ENCODE measurements around the gene OTOA.

DNA sequence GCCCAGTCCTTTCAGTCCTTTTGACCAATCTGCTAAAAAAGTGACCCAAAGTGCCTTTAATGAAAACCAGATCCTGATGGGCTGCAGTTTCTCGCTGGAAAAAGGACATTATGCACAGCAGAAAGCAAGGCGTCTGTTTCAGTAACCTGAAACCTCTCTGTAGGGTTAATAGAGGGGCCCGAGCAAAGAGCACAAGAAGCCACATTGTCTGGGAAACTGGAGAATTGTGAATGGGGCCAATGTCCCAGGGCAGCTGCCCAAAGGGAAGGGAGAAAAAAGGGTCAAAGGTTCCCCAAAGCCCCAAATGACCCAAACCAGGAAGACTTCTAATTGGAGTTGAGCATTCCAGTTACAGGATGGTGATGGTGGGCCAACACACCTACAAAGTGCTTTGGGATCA, 3.0 kb downstream of the OTOA start:
- TF ChIP-seq, protein P1, sequence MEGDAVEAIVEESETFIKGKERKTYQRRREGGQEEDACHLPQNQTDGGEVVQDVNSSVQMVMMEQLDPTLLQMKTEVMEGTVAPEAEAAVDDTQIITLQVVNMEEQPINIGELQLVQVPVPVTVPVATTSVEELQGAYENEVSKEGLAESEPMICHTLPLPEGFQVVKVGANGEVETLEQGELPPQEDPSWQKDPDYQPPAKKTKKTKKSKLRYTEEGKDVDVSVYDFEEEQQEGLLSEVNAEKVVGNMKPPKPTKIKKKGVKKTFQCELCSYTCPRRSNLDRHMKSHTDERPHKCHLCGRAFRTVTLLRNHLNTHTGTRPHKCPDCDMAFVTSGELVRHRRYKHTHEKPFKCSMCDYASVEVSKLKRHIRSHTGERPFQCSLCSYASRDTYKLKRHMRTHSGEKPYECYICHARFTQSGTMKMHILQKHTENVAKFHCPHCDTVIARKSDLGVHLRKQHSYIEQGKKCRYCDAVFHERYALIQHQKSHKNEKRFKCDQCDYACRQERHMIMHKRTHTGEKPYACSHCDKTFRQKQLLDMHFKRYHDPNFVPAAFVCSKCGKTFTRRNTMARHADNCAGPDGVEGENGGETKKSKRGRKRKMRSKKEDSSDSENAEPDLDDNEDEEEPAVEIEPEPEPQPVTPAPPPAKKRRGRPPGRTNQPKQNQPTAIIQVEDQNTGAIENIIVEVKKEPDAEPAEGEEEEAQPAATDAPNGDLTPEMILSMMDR (IDR thresholded peaks at IDR 0.05; ENCODE audit: low read length), result no peak
- TF ChIP-seq EZH2 (IDR thresholded peaks at IDR 0.05; ENCODE audit: borderline replicate concordance, low read length), result no peak

Data from OCI-LY1 (cell line).